SK-N-SH (cell line): ENCODE data around the gene FNDC3B. TPM values are rescaled to one million over a fixed set of nuclear protein-coding genes. Genes with fewer than 3 reads are reported as not detected.

Experiments used
- CTCF ChIA-PET: fragments of 300-600, 350-600 bp; formaldehyde crosslinking; extraction: SDS; loops from one replicate; lab custom pipeline; 2021; lab: Yijun Ruan, JAX
- POLR2A ChIA-PET: fragments of 350-600 bp; sonication (Branson Sonifier 250); formaldehyde crosslinking; extraction: SDS; loops from one replicate; lab custom pipeline; 2020; ENCODE audit warnings: antibody characterized with exemption, inconsistent platforms; lab: Yijun Ruan, JAX
- DNase-seq: peaks from one replicate; pipeline ENCODE4 v3.0.0; 2012
- H2AFZ ChIP-seq: fragments of 200-600 bp; sonication (generic); 2 replicates; pipeline ENCODE4 v1.8.1; 2016; ENCODE audit warnings: antibody characterized with exemption, mild to moderate bottlenecking, low read depth
- H3F3A ChIP-seq: fragments of 200-600 bp; sonication (generic); replicated peaks from 2 replicates; pipeline ENCODE3; 2016; ENCODE audit warnings: antibody characterized with exemption, mild to moderate bottlenecking; ENCODE audit not compliant: insufficient read depth
- H3K27ac ChIP-seq, 2 experiments: fragments of 200-500 bp in 1 of 2; fragments of 200-600 bp in 1 of 2; sonication (Bioruptor generic) in 1 of 2; sonication (generic), shearing (Covaris generic) in 1 of 2; 2 replicates each; pipeline versions ENCODE4 v1.5.1 to v1.6.1; 2014 to 2016; ENCODE audit warnings: low read depth in 2 of 2, inconsistent platforms in 1 of 2, low read length in 1 of 2, mild to moderate bottlenecking in 1 of 2, mixed read lengths in 1 of 2
- H3K27me3 ChIP-seq: fragments of 200-600 bp; sonication (generic), shearing (Covaris generic); 2 replicates; pipeline ENCODE4 v1.6.1; 2016; ENCODE audit warnings: mixed run types; ENCODE audit not compliant: insufficient read depth
- H3K36me3 ChIP-seq, 2 experiments: fragments of 200-500 bp in 1 of 2; fragments of 200-600 bp in 1 of 2; sonication (Bioruptor generic) in 1 of 2; sonication (generic) in 1 of 2; replicated peaks in 1 of 2; 2 replicates each; pipeline versions ENCODE3 to v1.5.1; 2014 to 2016; ENCODE audit warnings: low read length in 1 of 2, mild to moderate bottlenecking in 1 of 2; ENCODE audit not compliant: insufficient read depth in 2 of 2, control insufficient read depth in 1 of 2
- H3K4me1 ChIP-seq, 2 experiments: fragments of 200-500 bp in 1 of 2; fragments of 200-600 bp in 1 of 2; sonication (Bioruptor generic) in 1 of 2; sonication (generic), shearing (Covaris generic) in 1 of 2; 2 replicates each; pipeline versions ENCODE4 v1.5.1 to v1.6.1; 2014 to 2016; ENCODE audit warnings: low read depth in 1 of 2, low read length in 1 of 2, mixed run types in 1 of 2; ENCODE audit not compliant: insufficient read depth in 2 of 2, control insufficient read depth in 1 of 2
- H3K4me2 ChIP-seq: fragments of 200-600 bp; sonication (generic), shearing (Covaris generic); 2 replicates; pipeline ENCODE4 v1.6.1; 2017; ENCODE audit warnings: mixed run types
- H3K4me3 ChIP-seq, 2 experiments: fragments of 200-500 bp in 1 of 2; fragments of 200-600 bp in 1 of 2; sonication (Bioruptor generic) in 1 of 2; sonication (generic), shearing (Covaris generic) in 1 of 2; 2 replicates each; pipeline versions ENCODE4 v1.5.1 to v1.8.1; 2014 to 2016; ENCODE audit warnings: low read depth in 2 of 2, inconsistent platforms in 1 of 2, low read length in 1 of 2, mild to moderate bottlenecking in 1 of 2, mixed read lengths in 1 of 2, moderate library complexity in 1 of 2
- H3K79me2 ChIP-seq: fragments of 200-600 bp; sonication (generic); 2 replicates; pipeline ENCODE4 v1.8.1; 2017; ENCODE audit warnings: mild to moderate bottlenecking; ENCODE audit not compliant: insufficient read depth
- H3K9ac ChIP-seq: fragments of 200-600 bp; sonication (generic); 2 replicates; pipeline ENCODE4 v1.6.1; 2017; ENCODE audit warnings: mixed run types
- H3K9me2 ChIP-seq: fragments of 200-600 bp; sonication (generic); 2 replicates; pipeline ENCODE4 v1.6.1; 2017; ENCODE audit warnings: mixed run types
- H3K9me3 ChIP-seq: fragments of 200-600 bp; sonication (generic); 2 replicates; pipeline ENCODE4 v1.6.1; 2017; ENCODE audit warnings: mixed run types, mild to moderate bottlenecking, moderate library complexity
- H4K20me1 ChIP-seq: fragments of 200-600 bp; sonication (generic); 2 replicates; pipeline ENCODE4 v1.6.1; 2017; ENCODE audit warnings: mild to moderate bottlenecking, mixed run types; ENCODE audit not compliant: insufficient read depth
- CHD2 ChIP-seq: fragments of 150-350 bp; IDR thresholded peaks from 2 replicates; pipeline ENCODE4 v1.6.1; 2018; ENCODE audit warnings: low read length; ENCODE audit not compliant: partially characterized antibody
- ELF1 ChIP-seq: IDR thresholded peaks from 2 replicates; pipeline ENCODE4 v1.4.0; 2012
- FOSL2 ChIP-seq: IDR thresholded peaks from 2 replicates; pipeline ENCODE4 v1.4.0; 2012; ENCODE audit warnings: low read depth, mild to moderate bottlenecking, moderate library complexity, borderline replicate concordance
- GATA2 ChIP-seq: sonication (generic); formaldehyde crosslinking; IDR thresholded peaks from 2 replicates; pipeline ENCODE4 v1.5.0; 2020; ENCODE audit warnings: mild to moderate bottlenecking, missing genetic modification reagents
- IRF3 ChIP-seq: fragments of 150-350 bp; IDR thresholded peaks from 2 replicates; pipeline ENCODE4 v1.6.1; 2016; ENCODE audit warnings: mild to moderate bottlenecking, low read depth, low read length
- JUND ChIP-seq: IDR thresholded peaks from 2 replicates; pipeline ENCODE4 v1.4.0; 2012
- MEF2A ChIP-seq: IDR thresholded peaks from 2 replicates; pipeline ENCODE4 v1.4.0; 2012; ENCODE audit warnings: low read depth, borderline replicate concordance
- MXI1 ChIP-seq: IDR thresholded peaks from 2 replicates; pipeline ENCODE4 v1.6.1; 2012; ENCODE audit warnings: mild to moderate bottlenecking, low read depth, low read length, improper control_type of control experiment
- PBX3 ChIP-seq: IDR thresholded peaks from 2 replicates; pipeline ENCODE4; 2012
- RAD21 ChIP-seq: IDR thresholded peaks from 2 replicates; pipeline ENCODE4 v1.6.1; 2012; ENCODE audit warnings: mild to moderate bottlenecking, low read length
- RFX5 ChIP-seq: IDR thresholded peaks from 2 replicates; pipeline ENCODE4 v1.6.1; 2012; ENCODE audit warnings: mild to moderate bottlenecking, improper control_type of control experiment, low read length
- RXRA ChIP-seq: IDR thresholded peaks from 2 replicates; pipeline ENCODE4 v1.4.0; 2012; ENCODE audit warnings: low read depth, mild to moderate bottlenecking, borderline replicate concordance
- SMC3 ChIP-seq: IDR thresholded peaks from 2 replicates; pipeline ENCODE4 v1.6.1; 2012; ENCODE audit warnings: low read depth, low read length, improper control_type of control experiment
- TAF1 ChIP-seq: IDR thresholded peaks from 2 replicates; pipeline ENCODE4 v1.6.1; 2012; ENCODE audit warnings: low read depth, mild to moderate bottlenecking, low read length, moderate library complexity, borderline replicate concordance
- TEAD4 ChIP-seq: IDR thresholded peaks from 2 replicates; pipeline ENCODE4 v1.4.0; 2012; ENCODE audit warnings: mild to moderate bottlenecking, borderline replicate concordance; ENCODE audit not compliant: insufficient read depth
- USF2 ChIP-seq: fragments of 150-350 bp; IDR thresholded peaks from 2 replicates; pipeline ENCODE4 v1.6.1; 2017; ENCODE audit warnings: antibody characterized with exemption, low read length, low read depth, borderline replicate concordance
- WGBS: methylation state at CpG from one replicate; pipeline ENCODE4 v1.1.6; 2017; ENCODE audit warnings: low lambda C conversion rate; 5-methylcytosine and 5-hydroxymethylcytosine counted together
- polyA plus RNA-seq, 3 experiments: library from polyadenylated mRNA; depleted of rRNA; stranded (reverse); fragments of >200 nt; gene quantifications; 2 replicates each; pipeline ENCODE4 v1.2.3, GENCODE V29; 2012
- TF ChIP-seq, protein P1 (sequence below): fragments of 200-600 bp; sonication (generic); IDR thresholded peaks from 2 replicates; pipeline ENCODE4 v1.6.1; 2017; ENCODE audit warnings: antibody characterized with exemption, mild to moderate bottlenecking, moderate library complexity

Gene FNDC3B
- polyA plus RNA-seq, 1 of the 3 experiments (the other 2 are of a cell fraction) = 10.4 TPM

GRCh38 chr3:172126741-172127140 is 87.4 kb downstream of the FNDC3B start:
- Histone ChIP-seq H3K9me3 (no peaks in the 10 kb centered on the region), H3K4me3 (no peak overlapping the region), H2AFZ (no peak overlapping the region), H3K9ac (no peak overlapping the region), H4K20me1 (peaks cover 6% of the 10 kb centered on the region), H3K4me2 (peak overlapping the region; percentile 15; the same call in 1 of the 2 replicates), H3K27ac (peak overlapping the region; percentile 5 to 49; a peak in 2 of 4 replicates), H3K79me2 (peaks cover 90% of the 10 kb centered on the region), H3F3A (peaks cover 36% of the 10 kb centered on the region), H3K36me3 (peaks cover 11 to 31% of the 10 kb centered on the region in 2 experiments), H3K4me1 (peaks cover 20 to 59% of the 10 kb centered on the region in 2 experiments), H3K9me2 (no peaks in the 10 kb centered on the region), H3K27me3 (no peaks in the 10 kb centered on the region)
- TF ChIP-seq TAF1 = no peak
- no peak for TF ChIP-seq RAD21
- no peak for TF ChIP-seq MXI1
- TF ChIP-seq GATA2 (CRISPR knock-in tag) = no peak
- TF ChIP-seq, protein P1, sequence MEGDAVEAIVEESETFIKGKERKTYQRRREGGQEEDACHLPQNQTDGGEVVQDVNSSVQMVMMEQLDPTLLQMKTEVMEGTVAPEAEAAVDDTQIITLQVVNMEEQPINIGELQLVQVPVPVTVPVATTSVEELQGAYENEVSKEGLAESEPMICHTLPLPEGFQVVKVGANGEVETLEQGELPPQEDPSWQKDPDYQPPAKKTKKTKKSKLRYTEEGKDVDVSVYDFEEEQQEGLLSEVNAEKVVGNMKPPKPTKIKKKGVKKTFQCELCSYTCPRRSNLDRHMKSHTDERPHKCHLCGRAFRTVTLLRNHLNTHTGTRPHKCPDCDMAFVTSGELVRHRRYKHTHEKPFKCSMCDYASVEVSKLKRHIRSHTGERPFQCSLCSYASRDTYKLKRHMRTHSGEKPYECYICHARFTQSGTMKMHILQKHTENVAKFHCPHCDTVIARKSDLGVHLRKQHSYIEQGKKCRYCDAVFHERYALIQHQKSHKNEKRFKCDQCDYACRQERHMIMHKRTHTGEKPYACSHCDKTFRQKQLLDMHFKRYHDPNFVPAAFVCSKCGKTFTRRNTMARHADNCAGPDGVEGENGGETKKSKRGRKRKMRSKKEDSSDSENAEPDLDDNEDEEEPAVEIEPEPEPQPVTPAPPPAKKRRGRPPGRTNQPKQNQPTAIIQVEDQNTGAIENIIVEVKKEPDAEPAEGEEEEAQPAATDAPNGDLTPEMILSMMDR = no peak
- TF ChIP-seq RXRA = no peak
- TF ChIP-seq JUND = no peak
- TF ChIP-seq IRF3 = no peak
- TF ChIP-seq RFX5 = no peak
- TF ChIP-seq FOSL2 = no peak
- TF ChIP-seq SMC3 = no peak
- TF ChIP-seq CHD2 = no peak
- no peak for TF ChIP-seq MEF2A
- TF ChIP-seq USF2 = no peak
- TF ChIP-seq TEAD4 = no peak
- TF ChIP-seq ELF1 = no peak
- TF ChIP-seq PBX3 = no peak
- CTCF ChIA-PET = interaction anchor here (1.3 kb wide), 1 partner anchor 206 kb away, joined by 3 read pairs; no protein-coding TSS in a partner anchor
- no peak for DNase-seq
- POLR2A ChIA-PET = no interaction called here
- 89% methylated on average over 3 of the region's 3 CpGs for WGBS
